HuH-7 (cell line): ENCODE results near the gene FTCD.
"Not testable (repeated sequence)": the region's sequence is repeated elsewhere in the genome, so short reads cannot be mapped to it uniquely, and the experiment has no call there.

ENCODE experiments used
- DNase-seq: peaks from one replicate; pipeline ENCODE4 v3.0.0; 2011; ENCODE audit warnings: low spot score

The FTCD gene

DNA sequence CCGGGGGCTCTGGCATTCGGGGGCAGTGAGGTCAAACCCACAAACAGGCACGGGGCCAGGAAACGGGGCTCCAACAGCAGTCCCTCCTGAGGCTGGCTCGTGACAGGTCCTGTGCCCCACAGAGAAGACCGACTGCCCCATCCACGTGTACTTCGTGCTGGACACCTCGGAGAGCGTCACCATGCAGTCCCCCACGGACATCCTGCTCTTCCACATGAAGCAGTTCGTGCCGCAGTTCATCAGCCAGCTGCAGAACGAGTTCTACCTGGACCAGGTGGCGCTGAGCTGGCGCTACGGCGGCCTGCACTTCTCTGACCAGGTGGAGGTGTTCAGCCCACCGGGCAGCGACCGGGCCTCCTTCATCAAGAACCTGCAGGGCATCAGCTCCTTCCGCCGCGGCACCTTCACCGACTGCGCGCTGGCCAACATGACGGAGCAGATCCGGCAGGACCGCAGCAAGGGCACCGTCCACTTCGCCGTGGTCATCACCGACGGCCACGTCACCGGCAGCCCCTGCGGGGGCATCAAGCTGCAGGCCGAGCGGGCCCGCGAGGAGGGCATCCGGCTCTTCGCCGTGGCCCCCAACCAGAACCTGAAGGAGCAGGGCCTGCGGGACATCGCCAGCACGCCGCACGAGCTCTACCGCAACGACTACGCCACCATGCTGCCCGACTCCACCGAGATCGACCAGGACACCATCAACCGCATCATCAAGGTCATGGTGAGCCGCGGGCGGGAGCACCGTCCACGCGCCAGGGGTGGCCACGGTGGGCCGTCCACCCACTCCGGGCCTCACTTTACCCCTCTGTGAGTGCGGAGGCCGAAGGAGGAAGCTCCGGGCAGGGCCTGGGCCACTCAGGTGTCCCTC lies 43.3 kb downstream of the FTCD start:
- no peak for DNase-seq

DNA sequence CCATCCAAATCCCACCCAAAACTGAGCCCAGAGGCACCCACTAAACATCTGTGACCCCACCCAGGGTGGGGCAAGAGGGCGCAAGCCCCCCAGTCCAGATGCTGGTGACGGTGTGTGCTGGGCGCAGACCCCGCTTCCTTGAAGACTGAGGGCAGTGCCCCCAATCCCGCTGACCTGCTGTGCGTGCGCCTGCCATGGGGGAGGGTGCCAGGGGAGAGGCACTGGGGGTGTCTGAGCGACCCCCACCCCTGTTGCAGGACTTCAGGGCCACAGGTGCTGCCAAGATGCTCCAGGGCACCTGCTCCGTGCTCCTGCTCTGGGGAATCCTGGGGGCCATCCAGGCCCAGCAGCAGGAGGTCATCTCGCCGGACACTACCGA lies 44.2 kb downstream of the FTCD start:
- no peak for DNase-seq

DNA sequence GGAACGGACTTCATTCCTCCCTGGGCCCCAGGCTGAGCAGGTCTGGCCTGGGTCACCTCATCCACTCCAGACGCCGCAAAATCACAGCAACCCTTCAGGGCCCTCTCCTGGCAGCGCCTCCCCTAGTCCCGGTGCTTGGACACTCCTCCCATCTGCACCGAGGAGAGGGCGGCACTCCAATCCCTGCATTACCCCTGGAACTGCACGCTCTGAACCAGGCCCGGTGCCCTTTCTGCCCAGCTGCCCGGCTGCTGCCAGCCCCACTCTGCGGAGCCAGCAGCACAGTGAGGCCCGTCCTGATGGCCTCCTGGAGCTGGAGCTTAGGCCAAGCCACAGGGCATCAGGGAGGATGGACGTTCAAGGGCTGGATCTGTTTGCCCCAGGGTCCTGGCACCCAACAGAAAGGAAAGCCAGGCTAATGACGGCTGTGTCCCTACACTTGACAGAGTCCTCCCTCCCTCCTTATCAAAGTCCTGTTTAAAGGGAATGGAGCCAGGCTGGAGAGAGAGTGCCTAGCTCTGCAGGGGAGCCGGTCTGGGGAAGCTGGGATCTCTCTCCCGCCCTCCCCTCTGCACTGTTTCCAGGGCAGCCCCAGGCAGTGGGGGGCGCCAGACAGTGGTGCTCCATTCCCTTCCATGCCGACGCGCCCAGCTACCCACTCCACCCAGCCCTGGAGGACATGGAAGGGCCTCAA lies 44.7 kb downstream of the FTCD start:
- no peak for DNase-seq

DNA sequence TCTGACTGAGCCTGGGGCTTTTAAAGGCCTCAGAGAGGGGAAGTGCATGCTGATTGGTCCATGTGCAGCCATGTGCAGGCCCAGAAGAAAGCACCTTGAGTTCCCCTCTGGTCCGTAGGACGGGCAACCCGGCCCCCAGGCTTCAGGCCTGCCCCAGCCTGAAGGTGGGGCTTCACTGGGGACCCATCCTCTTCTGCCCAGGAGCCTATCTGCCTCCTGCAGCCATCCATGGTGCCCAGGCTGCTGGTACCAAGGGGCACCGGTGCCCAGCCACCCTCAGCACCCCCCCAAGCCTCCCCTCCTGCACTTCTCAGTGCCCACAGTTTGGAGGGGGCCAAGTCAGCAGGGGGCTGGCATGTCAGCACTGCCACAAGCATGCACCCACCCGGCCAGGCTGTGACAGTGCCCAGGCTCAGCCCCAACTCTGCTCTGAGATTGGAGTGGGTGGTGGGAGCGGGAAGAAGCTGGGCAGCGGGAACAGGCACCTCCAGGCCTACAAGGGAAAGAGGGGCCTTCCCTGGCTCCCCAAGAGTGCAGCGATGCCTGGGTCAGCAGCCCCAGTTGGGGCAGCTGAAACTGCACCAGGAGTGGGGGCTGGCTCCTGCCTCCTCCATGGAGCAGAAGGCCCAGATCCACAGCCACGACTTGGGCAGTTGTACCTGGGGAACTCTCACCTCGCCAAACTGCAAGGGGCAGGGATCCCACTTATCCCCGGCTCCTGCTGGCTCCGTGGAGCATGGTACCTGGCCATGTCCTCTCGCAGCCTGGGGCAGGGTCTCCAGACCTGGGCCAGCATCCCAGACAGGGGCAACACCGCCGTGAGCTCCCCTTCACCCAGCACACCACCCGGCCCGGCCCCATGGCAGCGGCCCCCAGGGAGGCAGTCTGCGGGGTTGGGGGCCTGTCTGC lies 45.8 kb downstream of the FTCD start:
- no peak for DNase-seq

DNA sequence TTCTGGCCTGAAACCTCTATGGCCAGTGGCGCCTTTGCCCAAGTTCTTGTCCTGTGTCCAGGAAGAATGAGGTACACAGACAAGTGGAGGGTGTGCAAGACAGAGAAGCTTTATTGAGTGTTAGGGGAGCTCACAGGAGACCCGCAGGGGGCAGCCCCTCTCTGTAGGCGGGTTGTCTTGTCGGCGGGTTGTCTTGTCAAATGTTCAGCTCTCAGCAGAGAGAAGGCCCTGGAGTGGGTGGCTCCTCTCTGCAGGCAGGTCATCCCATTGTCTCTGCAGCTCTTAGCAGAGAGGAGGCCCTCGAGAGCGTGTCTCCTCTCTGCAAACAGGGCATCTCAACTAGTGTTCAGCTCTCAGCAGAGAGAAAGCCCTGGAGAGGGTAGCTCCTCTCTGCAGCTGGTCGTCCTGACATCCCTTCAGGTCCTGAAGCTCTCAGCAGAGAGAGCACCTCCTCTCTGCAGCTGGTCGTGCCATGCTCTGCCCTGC lies 46.5 kb downstream of the FTCD start:
- no peak for DNase-seq

DNA sequence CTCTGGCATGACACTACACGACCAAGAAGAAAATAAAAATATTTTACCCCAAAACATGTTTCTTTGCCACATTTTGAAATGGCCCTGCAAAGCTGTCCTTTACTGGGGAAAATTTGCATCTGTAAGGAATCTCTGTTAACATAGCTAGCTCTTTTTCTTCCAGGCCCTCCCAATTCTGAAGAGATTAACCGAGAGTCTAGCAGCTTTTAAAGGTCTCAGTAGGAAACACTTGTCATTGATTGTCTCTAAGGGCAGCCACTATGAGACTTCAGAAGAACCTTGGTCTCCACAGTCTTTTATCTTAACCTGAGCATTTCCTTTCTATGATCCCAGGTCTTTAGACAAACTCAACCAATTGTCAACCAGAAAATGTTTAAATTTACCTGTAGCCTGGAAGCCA lies 48.0 kb downstream of the FTCD start:
- not testable (repeated sequence) for DNase-seq

DNA sequence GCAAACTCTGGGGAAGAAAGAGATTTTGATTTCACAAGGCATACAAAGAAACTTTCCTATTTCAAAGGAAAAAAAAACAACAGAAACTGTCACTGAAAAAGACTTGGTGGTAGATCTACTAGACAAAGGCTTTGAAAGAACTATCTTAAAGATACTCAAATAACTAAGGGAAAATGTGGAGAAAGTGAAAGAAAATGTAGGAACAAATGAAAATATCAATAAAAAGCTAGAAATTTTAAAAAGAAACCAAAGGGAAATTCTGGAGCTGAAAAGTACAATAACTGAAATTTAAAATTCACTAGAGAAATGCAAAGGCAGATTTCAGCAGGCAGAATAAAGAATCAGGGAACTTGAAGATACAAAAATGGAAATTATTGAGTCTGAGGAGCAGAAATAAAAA lies 51.3 kb downstream of the FTCD start:
- DNase-seq, result no peak

DNA sequence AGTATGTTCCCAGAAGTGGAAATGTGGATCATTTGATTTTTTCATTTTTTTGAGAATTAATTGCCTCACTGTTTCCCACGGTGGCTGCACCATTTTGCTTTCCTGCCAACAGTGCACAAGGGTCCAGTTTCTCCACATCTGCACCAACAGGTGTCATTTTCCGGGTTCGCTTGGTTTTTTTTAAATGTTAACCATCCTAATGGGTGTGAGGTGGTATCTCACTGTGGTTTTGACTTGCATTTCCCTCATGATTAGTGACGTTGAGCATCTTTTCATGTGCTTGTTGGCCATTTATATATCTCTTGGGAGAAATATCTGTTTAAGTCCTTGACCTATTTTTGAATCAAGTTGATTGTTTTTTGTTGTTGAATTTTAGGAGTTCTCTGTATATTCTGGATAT lies 54.5 kb downstream of the FTCD start:
- DNase-seq, result no peak

DNA sequence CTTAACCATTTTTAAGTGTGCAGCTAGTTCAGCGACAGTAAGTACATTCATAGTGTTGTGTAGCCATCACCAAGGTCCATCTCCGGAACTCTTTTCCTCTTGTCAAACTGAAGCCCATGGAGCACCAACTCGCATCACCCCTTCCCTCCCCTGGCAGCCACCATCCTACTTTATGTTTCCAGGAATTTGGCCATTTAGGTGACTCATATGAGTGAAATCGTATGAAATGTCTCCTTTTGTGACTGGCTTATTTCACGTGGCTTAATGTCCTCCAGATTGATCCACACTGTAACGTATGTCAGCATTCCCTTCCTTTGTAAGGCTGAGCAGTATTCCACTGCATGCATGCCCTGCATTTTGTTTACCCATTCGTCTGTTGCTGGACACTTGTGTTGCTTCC lies 55.0 kb downstream of the FTCD start:
- DNase-seq, result no peak

DNA sequence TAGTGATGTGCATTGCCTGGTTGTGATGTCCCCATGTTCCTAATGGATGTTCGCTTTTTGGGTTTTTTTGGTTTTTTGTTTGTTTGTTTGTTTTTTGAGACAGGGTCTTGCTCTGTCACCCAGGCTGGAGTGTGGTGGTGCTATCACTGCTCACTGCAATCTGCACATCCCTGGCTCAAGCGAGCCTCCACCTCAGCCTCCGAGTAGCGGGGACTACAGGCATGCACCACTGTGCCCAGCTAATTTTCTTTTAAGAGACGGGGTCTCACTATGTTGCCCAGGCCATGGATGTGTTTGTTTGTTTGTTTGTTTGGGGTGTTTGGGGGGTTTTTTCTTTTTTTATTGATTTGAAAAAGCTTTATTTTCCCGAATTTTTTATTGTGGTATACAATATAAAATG lies 55.4 kb downstream of the FTCD start:
- DNase-seq, result no peak

DNA sequence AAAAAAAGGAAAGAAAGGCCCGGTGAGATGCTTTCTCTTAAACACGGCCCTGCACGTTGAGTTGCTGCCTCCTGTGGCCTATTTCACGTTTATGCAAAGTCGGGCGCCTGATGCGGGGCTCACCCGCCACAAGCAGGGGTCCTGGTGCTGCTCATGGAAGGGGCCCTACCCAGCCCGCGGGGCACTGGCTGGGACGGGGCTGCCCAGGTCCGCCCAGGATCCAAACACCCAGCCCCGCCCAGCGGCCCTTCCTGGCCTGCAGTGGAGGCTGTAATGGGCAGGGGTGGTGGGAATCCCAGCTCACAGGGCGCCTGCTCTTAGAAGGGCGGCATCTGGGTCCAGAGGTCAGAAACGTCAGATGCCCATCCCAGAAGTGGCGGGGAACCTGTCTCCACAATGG lies 55.9 kb downstream of the FTCD start:
- DNase-seq, result peak; percentile 46

DNA sequence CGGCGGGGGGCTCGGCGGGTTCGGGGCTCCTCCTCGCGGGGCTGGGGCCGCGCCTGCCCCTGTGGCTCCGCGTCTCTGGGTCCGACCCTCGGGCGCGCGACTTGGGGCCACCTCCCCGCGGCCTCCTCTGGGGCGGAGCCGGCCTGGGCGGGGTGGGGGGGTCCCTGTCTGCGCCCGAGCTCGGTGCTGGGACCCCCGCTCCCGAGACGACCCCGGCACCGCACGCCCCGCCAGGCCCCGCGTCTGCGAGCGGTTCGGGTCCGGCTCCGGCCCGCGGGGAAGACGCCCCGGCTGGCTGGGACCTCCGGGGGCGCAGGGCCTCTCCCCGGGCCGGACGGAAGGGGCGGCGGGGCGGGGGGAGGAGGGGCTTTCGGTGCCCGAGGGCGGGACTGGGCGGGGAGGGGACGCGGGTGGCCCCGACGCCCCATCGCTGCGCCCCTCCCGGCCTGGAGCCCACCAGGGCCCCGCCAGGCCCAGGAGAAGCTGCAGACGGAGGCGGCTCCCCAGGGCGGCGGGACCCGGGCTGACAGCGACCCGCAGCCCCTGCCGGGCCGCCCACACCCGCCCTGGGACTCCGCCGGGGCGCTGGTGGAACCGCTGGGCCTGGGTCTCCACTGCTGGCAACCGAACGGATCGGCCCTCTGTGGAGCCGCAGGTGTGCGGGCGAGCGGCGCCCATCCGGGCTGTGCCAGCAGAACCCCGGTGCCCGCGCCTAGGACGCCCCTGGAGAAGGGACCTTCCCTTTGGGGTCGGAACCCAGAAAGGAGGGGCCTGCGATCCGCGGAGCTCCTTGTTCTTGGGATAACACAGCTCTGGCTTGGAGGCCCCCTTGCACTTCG lies 56.9 kb downstream of the FTCD start:
- no peak for DNase-seq

DNA sequence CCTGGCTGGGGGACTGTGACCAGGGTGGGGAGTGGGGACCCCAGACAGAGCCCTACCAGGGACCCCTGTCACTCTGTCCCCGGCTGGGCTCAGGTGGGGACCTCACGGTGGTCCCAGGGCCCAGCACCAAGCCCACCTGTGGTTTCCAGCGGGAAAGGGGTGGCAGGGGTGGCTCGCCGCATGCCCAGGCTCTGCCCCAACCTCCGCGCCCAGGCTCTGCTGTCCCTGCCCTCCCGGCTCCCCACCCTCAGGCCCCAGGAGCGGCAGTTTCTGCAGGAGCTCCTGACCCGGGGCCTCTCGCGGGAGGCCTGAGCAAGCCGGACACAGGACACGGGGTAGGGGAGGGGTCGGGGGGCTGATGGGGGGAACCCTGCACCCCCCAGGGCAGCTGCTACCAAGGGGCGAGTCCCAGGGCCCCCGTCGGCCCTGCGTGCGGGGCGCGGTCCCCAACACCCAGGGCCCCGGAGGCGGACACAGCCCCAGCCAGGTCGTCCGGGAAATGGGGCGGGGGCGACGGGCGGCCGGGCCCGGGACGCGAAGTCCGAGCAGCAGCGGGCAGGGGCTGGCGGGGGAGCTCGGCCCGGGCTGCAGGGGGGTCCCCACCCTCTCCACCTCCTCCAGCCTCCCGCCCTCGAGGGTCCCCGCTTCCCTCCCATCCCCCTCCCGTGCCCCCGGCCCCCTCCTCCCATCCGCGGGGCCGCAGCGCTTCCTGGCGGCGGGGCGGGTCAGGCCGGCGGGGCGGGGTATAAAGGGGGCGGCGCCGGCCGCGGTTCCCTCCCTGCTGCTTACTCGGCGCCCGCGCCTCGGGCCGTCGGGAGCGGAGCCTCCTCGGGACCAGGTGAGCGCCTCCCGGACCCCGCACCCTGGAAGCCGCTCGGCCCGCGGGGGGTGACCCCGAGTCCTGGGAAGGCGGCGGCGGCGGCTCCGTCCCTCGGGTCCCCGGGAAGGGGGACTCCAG lies 57.8 kb downstream of the FTCD start, which contains the start of gene COL6A2:
Gene COL6A2, plus strand, starts transcription at position 777 of the 958 bp plus-strand sequence.
- peak; percentile 81 for DNase-seq

DNA sequence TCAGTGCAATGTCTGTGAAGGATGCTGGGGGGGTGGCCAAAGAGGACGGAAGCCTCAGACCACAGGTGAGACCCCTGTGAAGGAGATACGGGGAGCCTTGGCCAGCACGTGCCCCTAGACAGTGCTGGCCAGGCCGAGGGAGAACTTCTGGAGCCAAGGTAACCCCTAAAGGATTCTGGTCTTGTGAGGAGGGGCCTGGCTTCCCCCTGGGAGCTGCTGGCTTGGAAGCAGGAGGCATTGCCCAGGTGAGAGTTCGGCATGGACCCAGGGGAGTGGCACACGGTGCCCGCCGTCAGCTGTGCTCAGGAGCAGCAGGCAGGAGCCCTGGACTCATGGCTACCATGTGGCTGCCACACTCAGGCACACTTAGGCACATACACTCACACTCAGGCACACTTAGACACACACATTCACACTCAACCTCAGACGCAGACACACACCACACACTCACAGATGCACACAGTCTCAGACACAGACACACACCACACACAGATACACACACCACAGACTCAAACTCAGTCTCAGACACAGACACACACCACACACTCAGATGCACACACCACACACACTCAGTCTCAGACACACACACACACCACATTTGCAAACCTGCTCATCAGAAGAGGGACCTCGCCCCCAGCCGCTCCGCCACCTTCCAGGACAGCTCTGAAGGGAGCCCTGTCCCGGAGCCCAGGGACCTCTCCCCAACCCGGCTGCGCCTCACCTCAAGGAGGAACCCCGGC lies 58.6 kb downstream of the FTCD start:
- no peak for DNase-seq

DNA sequence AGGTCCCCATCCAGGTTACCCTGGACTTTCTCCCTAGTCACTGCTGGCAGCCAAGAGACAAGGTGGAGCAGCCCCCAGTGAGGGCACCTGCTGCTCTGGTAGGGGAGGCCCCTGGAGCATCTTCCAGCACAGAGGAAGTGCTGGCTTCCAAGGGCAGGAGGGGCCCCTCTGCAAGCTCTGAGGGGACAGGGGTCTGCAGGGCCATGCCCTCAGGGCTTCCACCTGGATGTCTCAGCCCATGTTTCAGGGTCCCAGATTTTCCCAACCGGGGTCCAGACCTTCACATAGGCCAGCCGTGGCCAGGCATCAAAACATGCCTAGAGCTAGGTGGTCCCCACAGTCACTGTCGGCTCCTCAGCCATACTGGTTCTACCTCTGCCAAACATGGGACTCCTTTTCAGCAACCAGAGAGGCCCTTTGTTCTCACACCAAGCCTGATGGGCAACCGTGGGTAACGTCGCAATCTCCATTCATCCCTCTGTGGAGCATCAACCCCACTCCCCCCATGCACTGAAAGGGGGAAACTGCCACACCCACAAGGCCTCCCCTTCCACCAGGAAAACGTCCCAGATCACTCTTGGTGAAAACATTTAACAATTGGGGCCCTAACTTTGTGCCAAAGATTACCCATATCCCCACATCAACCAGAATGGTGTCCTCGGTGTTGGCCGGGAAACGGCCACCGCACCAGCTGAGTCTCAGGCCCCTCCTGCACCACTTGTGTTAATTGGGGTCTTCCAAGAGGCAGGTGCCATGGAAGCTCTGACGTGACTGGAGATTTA lies 59.4 kb downstream of the FTCD start:
- DNase-seq, result no peak

DNA sequence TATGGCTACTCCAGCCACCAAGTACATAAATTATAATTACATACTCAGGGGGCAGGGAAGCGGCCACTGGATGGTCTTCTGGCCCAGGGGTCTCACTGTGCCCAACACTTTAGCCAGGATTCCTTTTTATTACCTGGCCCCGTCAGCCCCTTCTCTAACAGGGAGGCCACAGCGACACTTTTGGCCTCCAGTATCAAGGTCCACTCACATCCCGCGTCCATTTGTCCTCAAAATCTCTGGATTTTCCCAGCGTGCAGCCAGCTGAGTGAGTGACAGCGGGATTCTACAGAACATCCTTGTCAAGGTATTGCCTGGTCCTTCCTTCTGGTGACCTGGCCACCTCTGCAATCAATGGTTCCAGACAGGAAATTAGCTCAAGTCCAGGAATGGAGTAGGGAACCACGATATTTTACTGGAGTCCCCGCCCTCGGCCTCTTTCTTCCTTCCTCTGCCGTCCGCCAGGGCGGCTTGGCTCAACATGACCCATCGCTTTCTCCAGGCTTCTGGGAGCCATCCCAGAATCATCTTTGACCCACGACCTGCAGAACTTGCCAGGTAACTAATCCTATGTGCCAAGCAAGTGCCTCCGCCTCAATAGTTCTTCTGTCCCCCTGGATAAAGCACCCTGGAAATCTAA lies 60.2 kb downstream of the FTCD start:
- DNase-seq, result no peak

DNA sequence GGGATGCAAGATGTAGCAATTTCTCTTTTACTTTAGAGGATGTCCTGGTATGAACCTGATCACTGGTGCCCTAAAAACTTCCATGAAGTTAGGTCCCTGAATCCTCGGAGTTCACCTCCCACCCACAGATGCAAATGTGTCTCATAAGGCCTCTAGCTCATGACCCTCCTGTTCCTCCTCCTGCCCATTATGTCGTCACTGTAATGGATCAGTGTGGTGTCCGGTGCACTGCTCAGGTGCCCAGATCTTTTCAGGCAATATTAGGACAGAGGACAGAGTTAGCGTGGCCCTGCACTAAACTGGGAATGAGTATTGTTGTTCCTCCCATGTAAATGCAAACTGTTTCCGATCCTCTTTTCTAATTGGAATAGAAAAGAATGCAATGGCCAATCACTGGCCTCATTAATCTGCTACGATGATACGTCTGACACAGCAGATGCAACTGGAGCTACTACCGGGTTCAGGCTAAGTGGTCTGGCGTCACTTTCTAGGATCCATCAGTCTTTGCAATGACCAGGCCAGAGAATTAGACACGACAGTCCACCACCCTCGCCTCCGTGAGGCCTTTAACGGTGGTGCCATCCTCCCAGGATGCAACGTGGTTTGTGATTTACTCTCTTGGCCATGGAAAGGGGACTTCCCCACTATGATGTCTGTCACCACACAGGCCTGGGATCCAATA lies 60.8 kb downstream of the FTCD start:
- DNase-seq, result no peak
